ENCODE measurements around the gene CERS4.
A peak's percentile ranks its signal among the peaks of the same experiment; 100 is the strongest.

CERS4 gene

GRCh38 chr19:8250596-8250995 lies 41.4 kb downstream of the CERS4 start:
- no peak for TF ChIP-seq CEBPB (IDR thresholded peaks at IDR 0.05)
- TF ChIP-seq, protein P1, sequence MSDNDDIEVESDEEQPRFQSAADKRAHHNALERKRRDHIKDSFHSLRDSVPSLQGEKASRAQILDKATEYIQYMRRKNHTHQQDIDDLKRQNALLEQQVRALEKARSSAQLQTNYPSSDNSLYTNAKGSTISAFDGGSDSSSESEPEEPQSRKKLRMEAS (IDR thresholded peaks at IDR 0.05) = no peak
- TF ChIP-seq ZBTB7A (IDR thresholded peaks at IDR 0.05; ENCODE audit: low read depth) = no peak
- TF ChIP-seq USF1 (IDR thresholded peaks at IDR 0.05) = no peak
- TF ChIP-seq NFIC (IDR thresholded peaks at IDR 0.05) = no peak
- no peak for TF ChIP-seq RAD21 (IDR thresholded peaks at IDR 0.05; ENCODE audit: low read depth)
- no peak for TF ChIP-seq TAF1 (IDR thresholded peaks at IDR 0.05; ENCODE audit: low read depth)
- TF ChIP-seq CREB1 (IDR thresholded peaks at IDR 0.05; ENCODE audit: low read depth) = no peak
- TF ChIP-seq REST (IDR thresholded peaks at IDR 0.05; ENCODE audit: low read depth) = no peak
- no peak for TF ChIP-seq EGR1 (IDR thresholded peaks at IDR 0.05)
- TF ChIP-seq TEAD4 (IDR thresholded peaks at IDR 0.05) = no peak
- no peak for TF ChIP-seq FOXM1 (IDR thresholded peaks at IDR 0.05; ENCODE audit: borderline replicate concordance, low read depth)
- TF ChIP-seq TCF12 (IDR thresholded peaks at IDR 0.05; ENCODE audit: low read depth) = no peak

DNA sequence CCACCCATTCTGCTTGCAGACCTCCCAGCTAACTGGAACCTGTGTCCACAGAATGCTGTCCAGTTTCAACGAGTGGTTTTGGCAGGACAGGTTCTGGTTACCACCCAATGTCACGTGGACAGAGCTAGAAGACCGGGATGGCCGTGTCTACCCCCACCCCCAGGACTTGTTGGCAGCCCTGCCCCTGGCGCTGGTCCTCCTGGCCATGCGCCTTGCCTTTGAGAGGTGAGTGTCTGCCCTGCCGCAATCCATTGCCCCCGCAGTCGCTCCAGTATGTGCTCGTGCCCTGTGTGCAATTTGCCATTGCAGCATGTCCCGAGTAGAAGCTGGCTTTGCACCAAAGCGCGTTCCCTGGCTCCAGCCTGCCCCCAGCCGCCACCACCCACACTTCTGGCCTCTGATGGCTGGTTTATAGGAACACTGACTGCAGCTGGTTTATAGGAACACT lies 41.9 kb downstream of the CERS4 start:
- TF ChIP-seq TEAD4 (IDR thresholded peaks at IDR 0.05) = no peak

GRCh38 chr19:8252922-8253589 lies 43.9 kb downstream of the CERS4 start:
- TF ChIP-seq TEAD4 (IDR thresholded peaks at IDR 0.05) (no peak), RAD21 (IDR thresholded peaks at IDR 0.05; ENCODE audit: low read depth) (peak; percentile 99), USF1 (IDR thresholded peaks at IDR 0.05) (no peak)

DNA sequence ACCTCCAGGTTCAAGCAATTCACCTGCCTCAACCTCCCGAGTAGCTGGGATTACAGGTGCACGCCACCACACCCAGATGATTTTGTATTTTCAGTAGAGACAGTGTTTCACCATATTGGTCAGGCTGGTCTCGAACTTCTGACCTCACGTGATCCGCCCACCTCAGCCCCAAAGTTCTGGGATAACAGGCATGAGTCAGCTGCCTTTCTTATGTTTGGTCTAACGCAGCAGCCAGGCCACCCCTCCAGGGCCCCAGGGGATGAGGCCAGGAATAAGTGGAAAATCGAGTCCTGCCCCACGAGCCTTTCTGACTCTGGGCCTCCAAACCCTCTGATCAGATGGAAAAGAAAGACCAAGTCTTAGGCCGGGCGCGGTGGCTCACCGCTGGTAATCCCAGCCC lies 44.5 kb downstream of the CERS4 start:
- no peak for TF ChIP-seq TCF12 (IDR thresholded peaks at IDR 0.05; ENCODE audit: low read depth)
- no peak for TF ChIP-seq NFIC (IDR thresholded peaks at IDR 0.05)
- TF ChIP-seq EGR1 (IDR thresholded peaks at IDR 0.05) = no peak
- TF ChIP-seq FOXM1 (IDR thresholded peaks at IDR 0.05; ENCODE audit: borderline replicate concordance, low read depth) = no peak
- no peak for TF ChIP-seq YY1 (IDR thresholded peaks at IDR 0.05; ENCODE audit: low read depth)
- TF ChIP-seq RAD21 (IDR thresholded peaks at IDR 0.05; ENCODE audit: low read depth) = no peak
- no peak for TF ChIP-seq EP300 (IDR thresholded peaks at IDR 0.05; ENCODE audit: borderline replicate concordance)
- no peak for TF ChIP-seq TAF1 (IDR thresholded peaks at IDR 0.05; ENCODE audit: low read depth)

DNA sequence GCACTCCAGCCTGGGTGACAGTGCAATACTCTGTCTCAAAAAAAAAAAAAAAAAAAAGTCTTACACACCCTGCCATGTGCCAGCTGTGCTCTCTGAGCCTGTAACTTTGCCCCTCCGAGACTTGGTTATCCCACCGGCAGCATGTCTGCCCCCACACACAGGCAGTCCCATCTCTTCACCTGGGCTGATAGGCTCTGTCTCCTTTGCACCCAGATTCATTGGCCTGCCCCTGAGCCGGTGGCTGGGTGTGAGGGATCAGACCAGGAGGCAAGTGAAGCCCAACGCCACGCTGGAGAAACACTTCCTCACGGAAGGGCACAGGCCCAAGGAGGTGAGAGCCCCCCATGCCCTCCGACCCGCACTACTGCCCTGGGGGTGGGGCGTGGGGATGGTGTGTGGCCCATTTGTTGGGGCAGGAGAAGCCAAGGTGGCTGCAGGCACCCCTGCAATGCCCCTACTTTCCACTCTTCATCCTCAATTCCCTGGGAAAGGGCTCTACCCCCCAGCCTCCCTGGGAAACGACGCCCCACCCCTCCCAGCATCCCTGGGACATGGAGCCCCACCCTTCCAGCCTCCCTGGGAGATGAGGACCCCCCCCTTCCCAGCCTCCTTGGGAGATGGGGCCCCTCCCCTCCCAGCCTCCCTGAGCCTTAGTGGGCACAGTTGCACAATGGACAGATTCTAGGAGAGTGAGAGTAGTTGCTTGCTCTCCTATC lies 45.3 kb downstream of the CERS4 start:
- TF ChIP-seq NFIC (IDR thresholded peaks at IDR 0.05) (no peak), FOXM1 (IDR thresholded peaks at IDR 0.05; ENCODE audit: borderline replicate concordance, low read depth) (no peak), REST (IDR thresholded peaks at IDR 0.05; ENCODE audit: low read depth) (no peak), TEAD4 (IDR thresholded peaks at IDR 0.05) (no peak), EGR1 (IDR thresholded peaks at IDR 0.05) (no peak), TAF1 (IDR thresholded peaks at IDR 0.05; ENCODE audit: low read depth) (no peak), RAD21 (IDR thresholded peaks at IDR 0.05; ENCODE audit: low read depth) (no peak), CEBPB (IDR thresholded peaks at IDR 0.05) (no peak), TCF12 (IDR thresholded peaks at IDR 0.05; ENCODE audit: low read depth) (no peak), CREB1 (IDR thresholded peaks at IDR 0.05; ENCODE audit: low read depth) (no peak), USF1 (IDR thresholded peaks at IDR 0.05) (no peak), EP300 (IDR thresholded peaks at IDR 0.05; ENCODE audit: borderline replicate concordance) (no peak), YY1 (IDR thresholded peaks at IDR 0.05; ENCODE audit: low read depth) (no peak), ZBTB7A (IDR thresholded peaks at IDR 0.05; ENCODE audit: low read depth) (no peak)
- TF ChIP-seq, protein P1 (IDR thresholded peaks at IDR 0.05) = no peak

All from Ishikawa (cell line).